HepG2 (cell line): ENCODE data around the gene SHPK. TPM values are rescaled to one million over a fixed set of nuclear protein-coding genes. Genes with fewer than 3 reads are reported as not detected.

Source experiments
- ATAC-seq: fragments of 200-7000 bp; cut with Tn5 transposase; 3 replicates; pipeline ENCODE4 v1.9.1; 2020; ENCODE audit warnings: mild to moderate bottlenecking, moderate library complexity
- BruUV-seq: library from RNA; stranded (reverse); fragments of 400-500 nt; replicated peaks from 2 replicates; lab custom pipeline; 2021; lab: Mats Ljungman, UMichigan
- CTCF ChIA-PET: fragments of 300-600 bp; formaldehyde crosslinking; extraction: SDS; loops from one replicate; lab custom pipeline; 2021; ENCODE audit warnings: low total read pairs, inconsistent platforms, low intra/inter-chr PET ratio; lab: Yijun Ruan, JAX
- POLR2A ChIA-PET: fragments of 350-600 bp; sonication (Branson Sonifier 250); formaldehyde crosslinking; loops from one replicate; lab custom pipeline; 2020; ENCODE audit warnings: antibody characterized with exemption, inconsistent platforms; lab: Yijun Ruan, JAX
- DNase-seq: peaks from one replicate; pipeline ENCODE4 v3.0.0-alpha.2; 2015; ENCODE audit warnings: low spot score
- FAIRE-seq: peaks from 3 replicates; lab custom pipeline; 2011; peaks lifted over from hg19 to GRCh38; lab: Jason Lieb, UNC
- H2AFZ ChIP-seq: one replicate; pipeline ENCODE4 v1.6.1; 2011; ENCODE audit warnings: low read length, inconsistent platforms
- H3K27ac ChIP-seq: fragments of 300-600 bp; 3 replicates; pipeline ENCODE4 v1.8.0; 2011; ENCODE audit warnings: mixed run types, mild to moderate bottlenecking, mixed read lengths, low read length, inconsistent platforms; ENCODE audit not compliant: insufficient read depth; ENCODE audit errors: extremely low read length
- H3K27me3 ChIP-seq, 2 experiments: fragments of 200-600 bp in 1 of 2; 2 replicates in 1 of 2; 3 replicates in 1 of 2; pipeline versions ENCODE4 v1.6.0 to v1.8.0; 2011; ENCODE audit warnings: low read length in 2 of 2, mild to moderate bottlenecking in 2 of 2, moderate library complexity in 2 of 2, inconsistent platforms in 1 of 2; ENCODE audit not compliant: insufficient read depth in 2 of 2, control insufficient read depth in 1 of 2
- H3K36me3 ChIP-seq, 2 experiments: fragments of 200-600 bp in 1 of 2; replicated peaks in 1 of 2; 2 replicates in 1 of 2; 3 replicates in 1 of 2; pipeline versions ENCODE4 v1.5.1 to v1.8.0; 2011; ENCODE audit warnings: low read length in 2 of 2, inconsistent platforms in 1 of 2; ENCODE audit not compliant: insufficient read depth in 2 of 2, control insufficient read depth in 1 of 2
- H3K4me1 ChIP-seq: 2 replicates; pipeline ENCODE4 v1.5.1; 2012; ENCODE audit warnings: low read length, inconsistent platforms; ENCODE audit not compliant: insufficient read depth
- H3K4me2 ChIP-seq: 2 replicates; pipeline ENCODE4 v1.6.0; 2011; ENCODE audit warnings: low read depth, low read length, inconsistent platforms
- H3K4me3 ChIP-seq, 3 experiments: fragments of 200-600 bp in 1 of 3; sonication (generic), shearing (Covaris generic) in 1 of 3; replicated peaks in 1 of 3; 2 replicates each; pipeline ENCODE4 v1.5.1; 2011 to 2016; ENCODE audit warnings: low read length in 3 of 3, inconsistent platforms in 2 of 3, low read depth in 2 of 3, mild to moderate bottlenecking in 2 of 3, control low read depth in 1 of 3, mixed read lengths in 1 of 3; ENCODE audit not compliant: insufficient read depth in 1 of 3
- H3K79me2 ChIP-seq: one replicate; pipeline ENCODE4 v1.6.1; 2011; ENCODE audit warnings: low read length, inconsistent platforms; ENCODE audit not compliant: insufficient read depth
- H3K9ac ChIP-seq: 2 replicates; pipeline ENCODE4 v1.6.0; 2011; ENCODE audit warnings: mild to moderate bottlenecking, low read depth, low read length, inconsistent platforms; ENCODE audit not compliant: insufficient read depth
- H3K9me3 ChIP-seq: 2 replicates; pipeline ENCODE4 v1.5.1; 2012; ENCODE audit warnings: mild to moderate bottlenecking, low read length
- H4K20me1 ChIP-seq: 2 replicates; pipeline ENCODE4 v1.6.0; 2011; ENCODE audit warnings: inconsistent platforms, mild to moderate bottlenecking, low read length, moderate library complexity; ENCODE audit not compliant: insufficient read depth
- AFF4 ChIP-seq: sonication (generic); formaldehyde crosslinking; IDR thresholded peaks from 2 replicates; pipeline ENCODE4 v1.4.0; 2020; ENCODE audit warnings: missing genetic modification reagents
- EP300 ChIP-seq, 3 experiments: sonication (generic) in 1 of 3; formaldehyde crosslinking in 1 of 3; IDR thresholded peaks; 2 replicates each; pipeline versions ENCODE4 v1.5.1 to v1.6.1; 2011 to 2020; ENCODE audit warnings: low read depth in 2 of 3, low read length in 2 of 3, borderline replicate concordance in 1 of 3, improper control_type of control experiment in 1 of 3, mild to moderate bottlenecking in 1 of 3, missing genetic modification reagents in 1 of 3, moderate library complexity in 1 of 3
- GABPA ChIP-seq, 2 experiments: IDR thresholded peaks; 2 replicates each; pipeline ENCODE4 v1.6.1; 2011 to 2016; ENCODE audit warnings: low read depth in 2 of 2, low read length in 1 of 2, missing biosample characterization in 1 of 2, missing genetic modification characterization in 1 of 2
- GZF1 ChIP-seq: sonication (generic); formaldehyde crosslinking; IDR thresholded peaks from 2 replicates; pipeline ENCODE4 v1.5.1; 2020; ENCODE audit warnings: mild to moderate bottlenecking, missing genetic modification reagents
- HINFP ChIP-seq: sonication (generic); formaldehyde crosslinking; IDR thresholded peaks from 2 replicates; pipeline ENCODE4 v1.4.0; 2020; ENCODE audit warnings: low read depth, mild to moderate bottlenecking, missing genetic modification reagents
- ISX ChIP-seq: sonication (generic); formaldehyde crosslinking; conservative IDR thresholded peaks from 2 replicates; pipeline ENCODE4 v1.5.0; 2020; ENCODE audit warnings: missing genetic modification reagents
- MED8 ChIP-seq: sonication (generic); formaldehyde crosslinking; IDR thresholded peaks from 2 replicates; pipeline ENCODE4 v1.8.1; 2023; ENCODE audit warnings: mild to moderate bottlenecking, missing genetic modification reagents; ENCODE audit not compliant: insufficient replicate concordance
- MLX ChIP-seq: IDR thresholded peaks from 2 replicates; pipeline ENCODE4 v1.6.1; 2016
- ZNF234 ChIP-seq: sonication (generic); formaldehyde crosslinking; conservative IDR thresholded peaks from 2 replicates; pipeline ENCODE4 v1.5.1; 2020; ENCODE audit warnings: mild to moderate bottlenecking, missing genetic modification reagents
- ZNF576 ChIP-seq: sonication (generic); formaldehyde crosslinking; IDR thresholded peaks from 2 replicates; pipeline ENCODE4 v1.4.0; 2020; ENCODE audit warnings: mild to moderate bottlenecking, missing genetic modification reagents
- ZNF780A ChIP-seq: sonication (generic); formaldehyde crosslinking; IDR thresholded peaks from 2 replicates; pipeline ENCODE4 v1.8.0; 2022; ENCODE audit warnings: mild to moderate bottlenecking, missing genetic modification reagents, moderate library complexity
- ZNF800 ChIP-seq: sonication (generic); formaldehyde crosslinking; IDR thresholded peaks from 2 replicates; pipeline ENCODE4 v1.4.0; 2020; ENCODE audit warnings: missing genetic modification reagents
- ZNF850 ChIP-seq: sonication (generic); formaldehyde crosslinking; conservative IDR thresholded peaks from 2 replicates; pipeline ENCODE4 v1.9.0; 2021; ENCODE audit warnings: mild to moderate bottlenecking, missing genetic modification reagents
- ZUFSP ChIP-seq: sonication (generic); formaldehyde crosslinking; IDR thresholded peaks from 2 replicates; pipeline ENCODE4 v1.9.0; 2021; ENCODE audit warnings: missing genetic modification reagents, mild to moderate bottlenecking, borderline replicate concordance
- WGBS: methylation state at CpG from one replicate; pipeline ENCODE4 v1.1.6; 2017; ENCODE audit warnings: low lambda C conversion rate; 5-methylcytosine and 5-hydroxymethylcytosine counted together
- in situ Hi-C: cut with HindIII; loops from 2 replicates; pipeline ENCODE4 v1.10.0; 2017; ENCODE audit warnings: low pct_unique_long_range_greater_than_20kb; ENCODE audit not compliant: extremely low pct_ligation_motif_present
- intact Hi-C: fragments of 100-400 bp; cut with micrococcal nuclease; formaldehyde crosslinking; loops from one replicate; pipeline ENCODE4 v1.10.0; 2022; ENCODE audit not compliant: unreplicated experiment
- polyA plus RNA-seq, 8 experiments: library from polyadenylated mRNA; depleted of rRNA in 3 of 8; stranded (reverse) in 7 of 8; unstranded in 1 of 8; fragments of >200 nt; fragmentation: Illumina TruSeq in 4 of 8; extraction: Trizol in 4 of 8; gene quantifications; 2 replicates each; pipeline versions ENCODE4 v1.2.1 to v1.2.3, GENCODE V29; 2011 to 2016; ENCODE audit warnings: low read depth in 4 of 8, missing spikeins in 1 of 8, mixed read lengths in 1 of 8; ENCODE audit not compliant: insufficient read depth in 1 of 8
- total RNA-seq, 5 experiments: library from RNA; depleted of rRNA; stranded (reverse); fragments of >200 nt; fragmentation: Illumina TruSeq; extraction: Trizol; gene quantifications; 2 replicates each; pipeline ENCODE4 v1.2.3, GENCODE V29; 2016; ENCODE audit warnings: low read depth in 1 of 5

SHPK gene
- total and polyA plus RNA-seq, 2 of the 13 experiments (the other 11 are each of a cell fraction or from before 2014, with no cell fraction given), result 16.2 to 30.9 TPM

GRCh38 chr17:3585826-3586225 lies 50.2 kb downstream of the SHPK start:
- peaks cover 19 to 51% of the 10 kb centered on the region in 2 experiments for H3K36me3 ChIP-seq
- no peaks in the 10 kb centered on the region for H3K4me1 ChIP-seq
- ATAC-seq, result no peak; the same call in 2 of the 3 replicates
- no peak overlapping the region for H3K4me3 ChIP-seq
- POLR2A ChIA-PET, result no interaction called here
- in situ Hi-C loops (no loop called here), intact Hi-C loops (no loop called here)
- no TSS peak for BruUV-seq
- WGBS, result 96% methylated on average over 4 of the region's 17 CpGs
- H2AFZ ChIP-seq, result no peak overlapping the region
- no peak overlapping the region for H3K9ac ChIP-seq
- H3K9me3 ChIP-seq, result no peaks in the 10 kb centered on the region
- no peak for FAIRE-seq
- CTCF ChIA-PET, result no interaction called here
- DNase-seq, result no peak
- no peaks in the 10 kb centered on the region for H4K20me1 ChIP-seq
- no peaks in the 10 kb centered on the region for H3K27me3 ChIP-seq
- no peak overlapping the region for H3K4me2 ChIP-seq
- H3K79me2 ChIP-seq, result no peaks in the 10 kb centered on the region
- no peak overlapping the region for H3K27ac ChIP-seq
- TF ChIP-seq ZNF800 (CRISPR knock-in tag) (no peak), AFF4 (no peak), GABPA (IDR thresholded peaks at IDR 0.05; ENCODE audit: low read depth, low read length) (no peak), GABPA (CRISPR knock-in tag; IDR thresholded peaks at IDR 0.05; ENCODE audit: low read depth) (no peak), HINFP (CRISPR knock-in tag) (no peak), GZF1 (CRISPR knock-in tag) (no peak), MLX (CRISPR knock-in tag) (no peak), ZUFSP (CRISPR knock-in tag) (no peak), ISX (CRISPR knock-in tag) (no peak), ZNF850 (CRISPR knock-in tag) (no peak), EP300 (IDR thresholded peaks at IDR 0.05; ENCODE audit: low read depth in 2 of 2, low read length in 2 of 2) (no peak), EP300 (CRISPR knock-in tag; IDR thresholded peaks at IDR 0.05; ENCODE audit: borderline replicate concordance) (no peak), ZNF576 (CRISPR knock-in tag) (no peak), MED8 (CRISPR knock-in tag) (no peak), ZNF234 (no peak), ZNF780A (CRISPR knock-in tag) (no peak)
